ENCODE results near the gene SGSM1.

The SGSM1 gene

GRCh38 chr22:24807284-24807950 lies 1.4 kb downstream of the SGSM1 start:
- no peak for DNase-seq (ENCODE audit: low read depth)

GRCh38 chr22:24809331-24809730 lies 3.3 kb downstream of the SGSM1 start:
- DNase-seq (ENCODE audit: low read depth): no peak

GRCh38 chr22:24810043-24810749 lies 4.2 kb downstream of the SGSM1 start:
- no peak for DNase-seq (ENCODE audit: low read depth)

GRCh38 chr22:24812950-24813775 lies 7.2 kb downstream of the SGSM1 start:
- DNase-seq (ENCODE audit: low read depth): no peak

GRCh38 chr22:24813861-24814770 lies 8.1 kb downstream of the SGSM1 start:
- no peak for DNase-seq (ENCODE audit: low read depth)

GRCh38 chr22:24816806-24817205 lies 10.8 kb downstream of the SGSM1 start:
- DNase-seq (ENCODE audit: low read depth): no peak

- DNase-seq (ENCODE audit: low read depth): no peak
Measured at GRCh38 chr22:24819487-24819886, 13.5 kb downstream of the SGSM1 start.

GRCh38 chr22:24819911-24820461 lies 14.0 kb downstream of the SGSM1 start:
- DNase-seq (ENCODE audit: low read depth): no peak

GRCh38 chr22:24822471-24822870 lies 16.5 kb downstream of the SGSM1 start:
- no peak for DNase-seq (ENCODE audit: low read depth)

- DNase-seq (ENCODE audit: low read depth): no peak
Measured at GRCh38 chr22:24823787-24824186, 17.8 kb downstream of the SGSM1 start.

GRCh38 chr22:24824250-24824649 lies 18.2 kb downstream of the SGSM1 start:
- no peak for DNase-seq (ENCODE audit: low read depth)

- no peak for DNase-seq (ENCODE audit: low read depth)
Measured at GRCh38 chr22:24824915-24825314, 18.9 kb downstream of the SGSM1 start.

- DNase-seq (ENCODE audit: low read depth): no peak
Measured at GRCh38 chr22:24826710-24827285, 20.8 kb downstream of the SGSM1 start.

GRCh38 chr22:24827296-24827695 lies 21.3 kb downstream of the SGSM1 start:
- DNase-seq (ENCODE audit: low read depth): no peak

- DNase-seq (ENCODE audit: low read depth): no peak
Measured at GRCh38 chr22:24830205-24830979, 24.4 kb downstream of the SGSM1 start.

GRCh38 chr22:24831687-24832086 lies 25.7 kb downstream of the SGSM1 start:
- no peak for DNase-seq (ENCODE audit: low read depth)

GRCh38 chr22:24833881-24834495 lies 28.0 kb downstream of the SGSM1 start:
- no peak for DNase-seq (ENCODE audit: low read depth)

- no peak for DNase-seq (ENCODE audit: low read depth)
Measured at GRCh38 chr22:24834845-24835570, 29.0 kb downstream of the SGSM1 start.

GRCh38 chr22:24836282-24836681 lies 30.3 kb downstream of the SGSM1 start:
- no peak for DNase-seq (ENCODE audit: low read depth)
